Breast epithelium (tissue), 4 donors: Measurements from ENCODE around the gene PNPLA7. TPM values are rescaled to one million over a fixed set of nuclear protein-coding genes. Genes with fewer than 3 reads are reported as not detected.

Source experiments
- DNase-seq, 2 donors: peaks; one replicate each; pipeline ENCODE4 v3.0.0-alpha.2; 2019; ENCODE audit warnings: low spot score in 2 of 2
- H3K27ac ChIP-seq, 2 donors: fragments of 200-600 bp; sonication (generic) in 1 of 2; one replicate each; pipeline ENCODE4 v1.5.1; 2016 to 2019; ENCODE audit warnings: mild to moderate bottlenecking in 1 of 2
- H3K27me3 ChIP-seq, 2 donors: fragments of 200-600 bp; sonication (generic) in 1 of 2; one replicate each; pipeline versions ENCODE4 v1.5.1 to v1.6.0; 2017 to 2019; ENCODE audit warnings: control low read depth in 1 of 2, mild to moderate bottlenecking in 1 of 2
- H3K36me3 ChIP-seq: fragments of 200-600 bp; one replicate; pipeline ENCODE4 v1.5.1; 2019
- H3K4me1 ChIP-seq, 2 donors: fragments of 200-600 bp; sonication (generic); one replicate each; pipeline ENCODE4 v1.5.1; 2016 to 2019; ENCODE audit warnings: control low read depth in 1 of 2
- H3K4me3 ChIP-seq, 3 donors: fragments of 200-600 bp; sonication (generic); 1 replicate in 2 of 3; 2 replicates in 1 of 3; pipeline ENCODE4 v1.5.1; 2016 to 2019; ENCODE audit warnings: mild to moderate bottlenecking in 3 of 3, moderate library complexity in 2 of 3
- H3K9me3 ChIP-seq, 2 donors: fragments of 200-600 bp; sonication (generic) in 1 of 2; one replicate each; pipeline ENCODE4 v1.5.1; 2016 to 2019; ENCODE audit warnings: control low read depth in 1 of 2
- CTCF ChIP-seq, 3 donors: fragments of 450-650 bp; IDR thresholded peaks; one replicate each; pipeline ENCODE4 v1.5.1; 2016 to 2017; ENCODE audit warnings: antibody characterized with exemption in 3 of 3, mild to moderate bottlenecking in 3 of 3, moderate library complexity in 3 of 3
- POLR2A ChIP-seq: fragments of 450-650 bp; IDR thresholded peaks from one replicate; pipeline ENCODE4 v1.6.1; 2016; ENCODE audit warnings: antibody characterized with exemption, mild to moderate bottlenecking, moderate library complexity
- POLR2AphosphoS5 ChIP-seq, 3 donors: sonication (generic); formaldehyde crosslinking; IDR thresholded peaks; one replicate each; pipeline ENCODE4 v1.6.1; 2017; ENCODE audit warnings: antibody characterized with exemption in 3 of 3
- intact Hi-C: fragments of 100-400 bp; cut with DNase I; formaldehyde crosslinking; loops from one replicate; pipeline ENCODE4 v1.15.1; 2023; ENCODE audit warnings: low total_unique reads
- total RNA-seq, 3 donors: library from RNA; depleted of rRNA; stranded (reverse); fragments of >200 nt; gene quantifications; one replicate each; pipeline ENCODE4 v1.1.0, GENCODE V29; 2016

Gene PNPLA7
- total RNA-seq, 3 donors from 2014 or later: 17.3 to 18.7 (median 17.7) TPM

GRCh38 chr9:137456864-137457405 is 93.3 kb downstream of the PNPLA7 start:
- H3K4me3 ChIP-seq: no peak overlapping the region
- DNase-seq: no peak
- H3K27ac ChIP-seq: no peak overlapping the region
- no peaks in the 10 kb centered on the region for H3K4me1 ChIP-seq
- TF ChIP-seq POLR2AphosphoS5 (IDR thresholded peaks at IDR 0.05): no peak
- TF ChIP-seq POLR2A: no peak
- no peak for TF ChIP-seq CTCF (IDR thresholded peaks at IDR 0.05)
- no peaks in the 10 kb centered on the region for H3K36me3 ChIP-seq
- intact Hi-C loops: no loop called here
- no peaks in the 10 kb centered on the region for H3K27me3 ChIP-seq
- no peaks in the 10 kb centered on the region for H3K9me3 ChIP-seq

GRCh38 chr9:137456061-137456863 is 93.9 kb downstream of the PNPLA7 start:
- Histone ChIP-seq H3K27ac (no peak overlapping the region), H3K4me3 (no peak overlapping the region), H3K27me3 (no peaks in the 10 kb centered on the region), H3K36me3 (no peaks in the 10 kb centered on the region), H3K4me1 (no peaks in the 10 kb centered on the region), H3K9me3 (no peaks in the 10 kb centered on the region)
- no peak for DNase-seq
- TF ChIP-seq POLR2A (no peak), POLR2AphosphoS5 (IDR thresholded peaks at IDR 0.05) (no peak), CTCF (IDR thresholded peaks at IDR 0.05) (no peak)
- intact Hi-C loops: no loop called here

- H3K36me3 ChIP-seq: no peaks in the 10 kb centered on the region
- H3K9me3 ChIP-seq: no peaks in the 10 kb centered on the region
- H3K27me3 ChIP-seq: no peaks in the 10 kb centered on the region
- H3K4me1 ChIP-seq: no peaks in the 10 kb centered on the region
- no peak overlapping the region for H3K27ac ChIP-seq
- DNase-seq: no peak
- H3K4me3 ChIP-seq: no peak overlapping the region
- TF ChIP-seq CTCF (IDR thresholded peaks at IDR 0.05) (no peak), POLR2AphosphoS5 (IDR thresholded peaks at IDR 0.05) (no peak), POLR2A (no peak)
- intact Hi-C loops: no loop called here
Observed at GRCh38 chr9:137455359-137455991, 94.7 kb downstream of the PNPLA7 start.

GRCh38 chr9:137454597-137455358 is 95.4 kb downstream of the PNPLA7 start:
- DNase-seq: no peak
- no peaks in the 10 kb centered on the region for H3K9me3 ChIP-seq
- intact Hi-C loops: no loop called here
- H3K27ac ChIP-seq: peak overlapping the region; percentile 77 to 84
- H3K4me3 ChIP-seq: peak overlapping the region; percentile 43 to 58 (median 54)
- no peaks in the 10 kb centered on the region for H3K36me3 ChIP-seq
- no peaks in the 10 kb centered on the region for H3K27me3 ChIP-seq
- H3K4me1 ChIP-seq: no peaks in the 10 kb centered on the region
- TF ChIP-seq POLR2A: no peak
- TF ChIP-seq POLR2AphosphoS5 (IDR thresholded peaks at IDR 0.05): no peak
- no peak for TF ChIP-seq CTCF (IDR thresholded peaks at IDR 0.05)
